ENCODE data around the gene TSPAN15. TPM values are rescaled to one million over a fixed set of nuclear protein-coding genes. Genes with fewer than 3 reads are reported as not detected.

Gene TSPAN15
- total RNA-seq, 8 experiments from 2014 or later = 3.1 to 60.5 (median 6.6) TPM

DNA sequence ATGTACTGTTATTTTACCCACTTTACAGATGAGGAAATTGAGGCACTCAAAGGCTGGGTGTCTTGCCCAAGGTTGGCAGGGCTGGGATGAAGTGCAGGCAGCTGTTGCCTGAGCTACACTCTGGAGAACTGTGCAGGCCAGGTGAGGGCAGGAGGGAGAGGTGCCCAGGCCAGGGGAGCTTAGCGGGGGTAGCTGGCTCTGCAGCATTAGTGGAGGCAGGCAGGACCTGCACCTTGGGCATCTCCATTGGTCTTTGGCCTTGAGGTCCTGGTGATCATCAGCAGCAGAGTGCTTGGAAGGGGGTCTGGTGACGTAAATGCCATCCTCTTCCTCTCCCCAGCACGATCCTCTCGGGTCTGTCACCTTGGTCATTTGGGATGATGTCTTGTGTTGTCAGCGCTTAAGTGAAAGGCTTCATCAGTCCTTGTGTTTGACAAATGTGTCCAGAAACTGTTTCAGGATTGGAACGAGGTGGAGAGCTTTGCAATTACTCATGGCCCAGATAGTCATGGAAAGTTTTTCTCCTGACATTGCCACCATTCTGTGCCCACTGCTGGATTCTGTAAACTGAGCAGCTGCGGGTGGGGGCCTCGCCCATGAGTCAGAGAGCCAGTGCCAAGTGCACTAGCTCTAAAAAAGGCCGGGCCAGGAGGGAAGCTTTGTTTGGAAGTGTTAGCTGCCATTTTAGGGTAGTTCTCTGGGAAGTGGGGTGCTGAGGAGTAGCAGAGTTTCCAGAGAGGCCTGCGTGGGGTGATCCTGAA is 47.6 kb downstream of the TSPAN15 start:
- no peak overlapping the region for H3K27ac ChIP-seq
- 50 to 100% (median 83%) methylated on average over 1 to 9 of the region's 10 CpGs; no CpG with 5 or more reads in 4 of the 10 experiments for WGBS, 10 experiments
- no peak for ATAC-seq (replicated peaks in 6 of 8)
- peaks cover 0 to 4% of the 10 kb centered on the region in 2 donors for H3K4me1 ChIP-seq (replicated peaks in 1 of 2)
- in situ Hi-C loops (cut with MboI; ENCODE audit: low pct_unique_long_range_greater_than_20kb in 2 of 9, low sequenced_read_pairs in 9 of 9, unreplicated experiment in 9 of 9) = no loop called here
- H3K4me3 ChIP-seq = no peak overlapping the region

DNA sequence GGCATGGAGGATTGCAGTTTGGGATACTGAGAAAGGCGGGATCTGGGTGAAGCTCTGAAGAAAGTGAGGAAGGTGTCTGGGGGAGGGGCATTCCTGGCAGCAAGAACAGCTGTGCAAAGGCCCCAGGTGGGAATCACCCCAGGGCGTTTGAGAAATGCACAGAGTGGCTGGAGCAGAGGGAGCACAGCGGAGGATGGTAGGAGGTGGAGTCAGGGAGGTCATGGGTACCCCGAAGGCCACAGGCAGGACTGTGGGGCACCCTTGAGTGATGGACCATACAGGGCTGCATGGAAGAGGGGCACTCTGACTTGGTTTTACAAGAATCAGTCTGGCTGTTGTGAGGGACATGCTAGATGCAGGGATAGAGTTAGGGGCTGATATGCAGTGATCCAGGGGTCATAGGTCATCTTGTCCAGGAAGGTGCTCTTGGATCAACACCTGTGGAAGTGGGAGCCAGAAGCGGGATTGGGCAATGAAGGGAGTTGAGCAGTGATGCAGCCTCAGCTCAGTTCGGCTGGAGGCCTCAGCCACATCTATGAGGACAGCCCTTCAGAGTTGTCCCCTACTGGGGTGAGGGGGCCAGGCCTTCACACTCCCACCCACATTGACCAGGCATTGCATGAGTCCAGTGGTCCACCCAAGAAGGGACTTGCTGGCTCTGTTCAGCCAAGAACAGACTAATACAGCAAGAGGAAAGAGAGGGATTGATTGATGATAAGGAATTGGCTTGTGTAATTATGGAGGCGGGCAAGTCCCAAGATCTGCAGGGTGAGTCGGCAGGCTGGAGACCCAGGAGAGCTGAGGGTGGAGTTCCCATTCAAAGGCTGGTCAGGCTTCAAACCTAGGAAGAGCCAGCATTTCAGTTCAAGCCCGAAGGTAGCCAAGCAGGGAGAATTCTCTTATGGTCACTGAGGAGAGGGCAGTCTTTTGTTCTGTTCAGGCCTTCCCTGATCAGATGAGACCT is 48.7 kb downstream of the TSPAN15 start:
- Histone ChIP-seq H3K4me3 (no peak overlapping the region), H3K4me1 (replicated peaks in 1 of 2) (no peaks in the 10 kb centered on the region), H3K27ac (no peak overlapping the region)
- peak in 1 of 8 experiments; percentile 43 for ATAC-seq (replicated peaks in 6 of 8)
- in situ Hi-C loops (cut with MboI; ENCODE audit: low pct_unique_long_range_greater_than_20kb in 2 of 9, low sequenced_read_pairs in 9 of 9, unreplicated experiment in 9 of 9) = loop anchor here in 3 of 9 experiments (10.0 to 25.0 kb wide), 3 partner anchors 75 to 137 kb away; partner anchors contain the start of genes FAM241B (in 1 of the 3) and TACR2 (in 1 of the 3)
- 34 to 100% (median 66%) methylated on average over 1 to 5 of the region's 9 CpGs; no CpG with 5 or more reads in 1 of the 10 experiments for WGBS, 10 experiments

DNA sequence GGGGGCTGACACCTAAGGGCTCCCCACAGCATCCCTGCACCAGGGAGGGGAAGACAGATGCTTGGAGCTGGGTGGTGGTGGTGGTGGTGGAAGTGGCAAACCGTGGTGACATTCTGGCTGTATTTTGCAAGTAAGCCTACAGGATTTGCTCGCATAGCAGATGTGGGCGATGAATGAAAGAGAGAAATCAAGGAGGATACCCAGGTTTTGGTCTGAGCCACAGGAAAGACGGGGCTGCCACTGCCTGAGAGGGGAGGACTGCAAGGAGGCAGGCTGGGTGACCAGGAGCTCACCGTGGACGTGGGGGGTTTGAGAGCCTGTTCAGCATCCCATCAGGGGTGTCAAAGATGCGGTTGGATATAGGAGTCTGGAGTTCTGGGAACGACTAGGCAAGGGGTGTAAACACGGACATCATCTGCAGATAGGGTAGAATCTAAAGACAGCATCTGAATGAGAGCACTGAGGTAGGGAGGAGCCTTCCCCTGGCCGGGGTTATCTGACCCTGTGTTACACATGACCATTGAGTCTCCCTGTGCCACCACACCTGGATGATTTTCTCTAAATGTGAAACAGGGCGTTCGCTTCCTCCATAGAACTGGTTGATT is 49.7 kb downstream of the TSPAN15 start:
- no peak for ATAC-seq (replicated peaks in 6 of 8)
- no peaks in the 10 kb centered on the region for H3K4me1 ChIP-seq (replicated peaks in 1 of 2)
- no peak overlapping the region for H3K4me3 ChIP-seq
- no peak overlapping the region for H3K27ac ChIP-seq
- in situ Hi-C loops (cut with MboI; ENCODE audit: low pct_unique_long_range_greater_than_20kb in 2 of 9, low sequenced_read_pairs in 9 of 9, unreplicated experiment in 9 of 9) = loop anchor here in 3 of 9 experiments (10.0 to 25.0 kb wide), 3 partner anchors 76 to 136 kb away; partner anchors contain the start of genes FAM241B (in 1 of the 3) and TACR2 (in 1 of the 3)
- WGBS, 10 experiments = 33 to 100% (median 86%) methylated on average over 1 to 8 of the region's 12 CpGs; no CpG with 5 or more reads in 3 of the 10 experiments

DNA sequence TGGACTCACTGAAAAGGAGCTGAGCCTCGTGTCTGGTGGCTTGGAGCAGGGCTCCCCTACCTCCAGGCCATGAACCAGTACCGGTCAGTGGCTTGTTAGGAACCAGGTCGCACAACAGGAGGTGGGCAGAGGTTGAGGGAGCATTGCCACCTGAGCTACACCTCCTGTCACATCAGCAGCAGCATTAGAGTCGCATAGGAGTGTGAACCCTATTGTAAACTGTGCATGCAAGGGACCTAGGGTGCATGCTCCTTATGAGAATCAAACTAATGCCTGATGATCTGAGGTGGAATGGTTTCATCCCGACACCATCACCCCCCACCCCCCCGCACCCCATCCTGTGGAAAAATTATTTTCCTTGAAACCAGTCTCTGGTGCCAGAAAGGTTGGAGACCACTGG is 50.4 kb downstream of the TSPAN15 start:
- no peak for ATAC-seq (replicated peaks in 6 of 8)
- H3K4me3 ChIP-seq = no peak overlapping the region
- no peak overlapping the region for H3K27ac ChIP-seq
- H3K4me1 ChIP-seq (replicated peaks in 1 of 2) = no peaks in the 10 kb centered on the region
- 17 to 100% (median 64%) methylated on average over 1 to 5 of the region's 6 CpGs; no CpG with 5 or more reads in 2 of the 10 experiments for WGBS, 10 experiments
- in situ Hi-C loops (cut with MboI; ENCODE audit: low pct_unique_long_range_greater_than_20kb in 2 of 9, low sequenced_read_pairs in 9 of 9, unreplicated experiment in 9 of 9) = loop anchor here in 3 of 9 experiments (10.0 to 25.0 kb wide), 3 partner anchors 77 to 136 kb away; partner anchors contain the start of genes FAM241B (in 1 of the 3) and TACR2 (in 1 of the 3)

DNA sequence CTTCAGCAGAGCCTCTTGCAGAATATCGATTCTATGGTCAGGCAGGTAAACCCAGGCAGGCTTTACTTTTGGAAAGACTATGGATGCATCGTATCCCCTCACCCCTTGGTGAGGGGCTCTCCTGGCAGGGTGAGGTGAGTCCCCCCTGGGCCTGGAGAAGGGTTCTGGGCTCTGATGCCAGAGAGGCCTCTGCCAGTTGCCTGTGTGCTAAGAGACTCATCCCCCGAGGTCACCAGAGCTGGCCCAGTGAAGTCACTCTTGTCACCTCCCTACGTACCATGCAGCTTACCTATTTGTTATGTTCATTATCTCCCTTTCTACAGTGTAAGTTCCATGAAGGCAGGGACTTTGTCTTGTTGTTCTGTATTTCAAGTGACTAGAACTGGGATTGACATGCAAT is 51.3 kb downstream of the TSPAN15 start:
- 65 to 100% (median 93%) methylated on average over 1 to 3 of the region's 4 CpGs; no CpG with 5 or more reads in 4 of the 10 experiments for WGBS, 10 experiments
- no peak for ATAC-seq (replicated peaks in 6 of 8)
- Histone ChIP-seq H3K27ac (no peak overlapping the region), H3K4me3 (no peak overlapping the region), H3K4me1 (replicated peaks in 1 of 2) (no peaks in the 10 kb centered on the region)
- in situ Hi-C loops (cut with MboI; ENCODE audit: low pct_unique_long_range_greater_than_20kb in 2 of 9, low sequenced_read_pairs in 9 of 9, unreplicated experiment in 9 of 9) = loop anchor here in 3 of 9 experiments (10.0 to 25.0 kb wide), 3 partner anchors 78 to 135 kb away; partner anchors contain the start of genes FAM241B (in 1 of the 3) and TACR2 (in 1 of the 3)

DNA sequence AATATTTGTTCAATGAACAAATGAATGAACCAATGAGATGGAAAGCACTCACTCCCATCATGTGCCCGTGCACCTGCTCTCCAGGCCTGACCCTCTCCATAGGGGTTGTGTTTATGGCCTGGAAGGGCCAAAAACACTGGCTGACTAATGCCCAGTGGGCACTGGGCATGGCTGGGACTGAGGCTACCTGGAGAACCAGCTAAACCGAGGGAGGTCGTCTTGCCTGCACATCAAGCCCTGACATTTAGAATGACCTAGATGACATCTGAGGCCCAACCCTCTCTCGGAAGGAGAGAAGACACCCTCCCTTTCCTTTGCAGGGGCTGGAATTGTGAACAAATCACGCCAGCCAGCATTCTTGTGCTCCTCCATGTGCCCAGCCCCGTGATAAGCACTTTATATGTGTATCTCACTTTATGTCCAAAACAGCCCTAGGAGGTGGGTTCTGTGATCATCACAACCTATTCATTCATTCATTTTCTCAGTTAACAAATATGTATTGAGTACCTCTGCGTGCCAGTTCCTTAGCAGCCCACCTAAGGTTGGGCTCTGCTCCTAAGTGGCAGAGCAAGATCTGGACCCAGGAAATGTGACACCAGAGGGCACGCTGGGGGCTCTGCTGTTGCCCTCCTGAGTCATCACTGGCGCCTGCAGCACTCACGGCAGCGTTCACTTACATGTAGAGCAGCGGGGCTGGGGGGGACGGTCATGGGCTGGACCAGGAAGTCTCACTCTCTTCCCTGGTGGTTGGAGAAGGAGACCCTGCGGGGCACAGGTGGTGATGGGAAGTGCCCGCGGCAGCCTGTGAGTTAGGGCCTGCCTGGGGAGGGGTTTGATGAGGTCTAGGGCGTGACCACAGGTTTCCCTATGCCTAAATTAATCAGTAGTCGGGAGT is 52.0 kb downstream of the TSPAN15 start:
- Histone ChIP-seq H3K4me3 (no peak overlapping the region), H3K27ac (no peak overlapping the region), H3K4me1 (replicated peaks in 1 of 2) (no peaks in the 10 kb centered on the region)
- in situ Hi-C loops (cut with MboI; ENCODE audit: low pct_unique_long_range_greater_than_20kb in 2 of 9, low sequenced_read_pairs in 9 of 9, unreplicated experiment in 9 of 9) = loop anchor here in 3 of 9 experiments (10.0 to 25.0 kb wide), 3 partner anchors 78 to 134 kb away; partner anchors contain the start of genes FAM241B (in 1 of the 3) and TACR2 (in 1 of the 3)
- 36 to 100% (median 79%) methylated on average over 1 to 8 of the region's 18 CpGs; no CpG with 5 or more reads in 1 of the 10 experiments for WGBS, 10 experiments
- no peak for ATAC-seq (replicated peaks in 6 of 8)

DNA sequence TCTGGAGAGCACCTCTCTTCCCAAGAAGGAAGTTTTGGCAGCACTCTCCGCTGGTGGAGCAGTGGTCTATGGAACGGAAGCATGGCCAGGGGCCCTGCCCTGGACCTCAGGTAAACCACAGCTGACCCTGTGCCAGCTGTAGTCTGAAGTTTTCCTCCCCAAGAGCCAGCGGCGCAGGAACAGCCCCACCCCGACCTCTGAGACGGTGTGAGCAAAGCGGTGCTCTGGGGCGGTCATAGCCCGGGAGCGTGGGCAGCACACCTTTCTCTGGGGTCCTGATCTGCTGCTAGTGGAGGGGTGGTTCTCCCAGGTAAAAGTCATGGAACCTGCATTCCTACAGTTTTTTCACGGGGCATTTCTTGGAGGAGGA is 52.6 kb downstream of the TSPAN15 start:
- Histone ChIP-seq H3K4me1 (replicated peaks in 1 of 2) (no peaks in the 10 kb centered on the region), H3K27ac (no peak overlapping the region), H3K4me3 (no peak overlapping the region)
- 60 to 100% (median 77%) methylated on average over 1 to 5 of the region's 11 CpGs; no CpG with 5 or more reads in 6 of the 10 experiments for WGBS, 10 experiments
- in situ Hi-C loops (cut with MboI; ENCODE audit: low pct_unique_long_range_greater_than_20kb in 2 of 9, low sequenced_read_pairs in 9 of 9, unreplicated experiment in 9 of 9) = loop anchor here in 3 of 9 experiments (10.0 to 25.0 kb wide), 3 partner anchors 79 to 133 kb away; partner anchors contain the start of genes FAM241B (in 1 of the 3) and TACR2 (in 1 of the 3)
- ATAC-seq (replicated peaks in 6 of 8) = no peak

DNA sequence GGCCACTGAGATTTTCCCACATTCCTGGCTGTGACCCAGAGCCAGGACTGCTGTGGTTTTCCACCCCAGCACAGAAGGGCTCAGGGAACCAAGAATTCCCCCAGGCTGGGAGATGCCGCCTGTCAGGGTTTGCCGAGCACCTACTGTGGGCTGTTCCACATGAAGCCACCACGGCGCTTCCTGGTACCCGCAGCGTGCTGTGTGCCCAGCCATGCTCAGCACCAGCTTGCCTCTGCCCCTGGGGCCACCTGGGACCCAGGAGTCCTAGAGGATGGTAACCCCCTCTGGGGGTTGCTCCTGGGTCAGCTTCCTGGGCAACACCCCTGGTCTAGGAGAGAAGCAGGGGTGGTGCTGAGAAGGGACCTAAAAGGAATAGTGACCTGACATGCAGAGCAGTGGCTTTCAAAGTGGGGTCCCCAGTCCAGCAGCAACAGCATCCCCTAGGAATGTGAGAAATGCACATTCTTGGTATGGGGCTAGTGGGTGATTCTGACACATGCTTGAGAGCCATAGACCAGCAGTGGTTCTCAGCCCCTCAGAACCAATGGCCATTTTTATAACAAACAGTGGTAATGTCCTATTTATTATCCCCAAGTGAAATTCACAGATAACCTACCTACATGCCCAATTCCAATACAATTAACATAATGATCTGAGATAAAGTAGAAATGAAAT is 53.4 kb downstream of the TSPAN15 start:
- Histone ChIP-seq H3K4me3 (no peak overlapping the region), H3K27ac (no peak overlapping the region), H3K4me1 (replicated peaks in 1 of 2) (no peaks in the 10 kb centered on the region)
- in situ Hi-C loops (cut with MboI; ENCODE audit: low pct_unique_long_range_greater_than_20kb in 2 of 9, low sequenced_read_pairs in 9 of 9, unreplicated experiment in 9 of 9) = loop anchor here in 4 of 9 experiments (5.0 to 25.0 kb wide), 4 partner anchors 77 to 133 kb away; partner anchors contain the start of genes FAM241B (in 1 of the 4) and TACR2 (in 1 of the 4)
- no peak for ATAC-seq (replicated peaks in 6 of 8)
- WGBS, 10 experiments = 100% methylated on average over 1 of the region's 6 CpGs; no CpG with 5 or more reads in 8 of the 10 experiments

DNA sequence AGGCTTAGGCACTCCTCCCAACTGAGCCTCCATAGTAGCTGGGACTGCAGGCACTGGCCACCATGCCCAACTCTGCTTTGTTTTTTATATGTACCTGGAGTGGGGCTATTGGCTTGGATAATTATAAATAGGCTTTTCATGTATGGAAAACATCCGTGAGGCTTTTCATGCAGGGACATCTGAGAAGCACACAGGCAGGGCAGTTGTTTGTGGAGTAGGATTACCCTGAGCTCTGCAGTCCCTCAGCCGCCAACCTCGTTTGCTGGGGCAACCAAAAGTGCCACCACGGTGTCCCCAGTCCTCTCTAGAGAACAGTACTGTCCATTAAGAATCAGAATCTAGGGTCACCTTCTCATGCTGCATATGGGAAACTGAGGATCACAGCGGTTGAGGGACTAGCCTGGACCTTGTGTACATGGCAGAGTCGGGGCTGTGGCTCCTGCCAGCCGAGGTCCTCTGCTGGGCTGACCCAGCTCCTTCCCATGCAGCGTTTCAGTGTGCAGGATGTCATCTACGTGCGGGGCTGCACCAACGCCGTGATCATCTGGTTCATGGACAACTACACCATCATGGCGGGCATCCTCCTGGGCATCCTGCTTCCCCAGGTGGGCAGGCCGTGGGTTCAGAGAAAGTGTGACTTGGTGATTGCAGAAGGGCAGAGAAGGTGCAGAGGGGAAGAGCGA is 54.5 kb downstream of the TSPAN15 start:
- WGBS, 10 experiments = 43 to 100% (median 90%) methylated on average over 1 to 10 of the region's 15 CpGs; no CpG with 5 or more reads in 3 of the 10 experiments
- H3K4me3 ChIP-seq = no peak overlapping the region
- H3K27ac ChIP-seq = no peak overlapping the region
- no peak for ATAC-seq (replicated peaks in 6 of 8)
- in situ Hi-C loops (cut with MboI; ENCODE audit: low pct_unique_long_range_greater_than_20kb in 2 of 9, low sequenced_read_pairs in 9 of 9, unreplicated experiment in 9 of 9) = loop anchor here in 4 of 9 experiments (5.0 to 25.0 kb wide), 4 partner anchors 78 to 132 kb away; partner anchors contain the start of genes FAM241B (in 1 of the 4) and TACR2 (in 1 of the 4)
- H3K4me1 ChIP-seq (replicated peaks in 1 of 2) = no peaks in the 10 kb centered on the region

DNA sequence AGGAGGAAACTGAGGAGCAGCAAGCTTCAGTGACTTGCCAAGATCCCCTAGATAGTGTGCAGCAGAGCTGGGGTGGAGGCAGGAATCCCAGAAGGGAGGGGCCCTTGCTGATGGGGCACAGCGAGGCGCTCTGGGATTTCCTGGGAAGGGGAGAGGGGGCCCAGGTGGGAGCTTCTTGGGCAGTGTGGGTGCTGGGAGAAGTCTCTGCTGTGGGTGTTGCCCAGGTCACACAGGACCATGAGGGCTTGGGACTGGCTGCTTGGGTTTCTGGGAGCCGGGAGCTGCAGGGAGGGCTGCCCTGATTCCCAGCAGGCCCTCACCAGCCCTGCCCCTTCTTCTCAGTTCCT is 55.2 kb downstream of the TSPAN15 start:
- Histone ChIP-seq H3K4me1 (replicated peaks in 1 of 2) (no peaks in the 10 kb centered on the region), H3K4me3 (no peak overlapping the region), H3K27ac (no peak overlapping the region)
- no CpG with 5 or more reads among the region's 3 CpGs for WGBS, 10 experiments
- ATAC-seq (replicated peaks in 6 of 8) = no peak
- in situ Hi-C loops (cut with MboI; ENCODE audit: low pct_unique_long_range_greater_than_20kb in 2 of 9, low sequenced_read_pairs in 9 of 9, unreplicated experiment in 9 of 9) = loop anchor here in 4 of 9 experiments (5.0 to 25.0 kb wide), 4 partner anchors 79 to 131 kb away; partner anchors contain the start of genes FAM241B (in 1 of the 4) and TACR2 (in 1 of the 4)
